HFF-Myc (cell line): Measurements from ENCODE around the gene GLUD2.
"Not testable (repeated sequence)": the region's sequence is repeated elsewhere in the genome, so short reads cannot be mapped to it uniquely, and the experiment has no call there.

Experiments
- DNase-seq: peaks from one replicate; pipeline ENCODE4 v3.0.0-alpha.2; 2011; ENCODE audit warnings: low read depth; ENCODE audit errors: extremely low read depth
- H3K4me3 ChIP-seq: replicated peaks from 2 replicates; pipeline ENCODE4 v1.5.1; 2011; ENCODE audit warnings: low read depth, mild to moderate bottlenecking, control low read depth, low read length
- TF ChIP-seq, protein P1 (sequence below): IDR thresholded peaks from 2 replicates; pipeline ENCODE4 v1.5.1; 2012; ENCODE audit warnings: mild to moderate bottlenecking, low read depth, low read length, control low read depth; ENCODE audit errors: missing control alignments

The GLUD2 gene

GRCh38 chrX:121036951-121037350 is 10.5 kb upstream of the GLUD2 start:
- TF ChIP-seq, protein P1, sequence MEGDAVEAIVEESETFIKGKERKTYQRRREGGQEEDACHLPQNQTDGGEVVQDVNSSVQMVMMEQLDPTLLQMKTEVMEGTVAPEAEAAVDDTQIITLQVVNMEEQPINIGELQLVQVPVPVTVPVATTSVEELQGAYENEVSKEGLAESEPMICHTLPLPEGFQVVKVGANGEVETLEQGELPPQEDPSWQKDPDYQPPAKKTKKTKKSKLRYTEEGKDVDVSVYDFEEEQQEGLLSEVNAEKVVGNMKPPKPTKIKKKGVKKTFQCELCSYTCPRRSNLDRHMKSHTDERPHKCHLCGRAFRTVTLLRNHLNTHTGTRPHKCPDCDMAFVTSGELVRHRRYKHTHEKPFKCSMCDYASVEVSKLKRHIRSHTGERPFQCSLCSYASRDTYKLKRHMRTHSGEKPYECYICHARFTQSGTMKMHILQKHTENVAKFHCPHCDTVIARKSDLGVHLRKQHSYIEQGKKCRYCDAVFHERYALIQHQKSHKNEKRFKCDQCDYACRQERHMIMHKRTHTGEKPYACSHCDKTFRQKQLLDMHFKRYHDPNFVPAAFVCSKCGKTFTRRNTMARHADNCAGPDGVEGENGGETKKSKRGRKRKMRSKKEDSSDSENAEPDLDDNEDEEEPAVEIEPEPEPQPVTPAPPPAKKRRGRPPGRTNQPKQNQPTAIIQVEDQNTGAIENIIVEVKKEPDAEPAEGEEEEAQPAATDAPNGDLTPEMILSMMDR = no peak
- H3K4me3 ChIP-seq = no peak overlapping the region
- no peak for DNase-seq

- DNase-seq = no peak
- TF ChIP-seq, protein P1 = no peak
- no peak overlapping the region for H3K4me3 ChIP-seq
These were observed 3.4 kb downstream of the GLUD2 start for GRCh38 chrX:121050781-121051180.

DNA sequence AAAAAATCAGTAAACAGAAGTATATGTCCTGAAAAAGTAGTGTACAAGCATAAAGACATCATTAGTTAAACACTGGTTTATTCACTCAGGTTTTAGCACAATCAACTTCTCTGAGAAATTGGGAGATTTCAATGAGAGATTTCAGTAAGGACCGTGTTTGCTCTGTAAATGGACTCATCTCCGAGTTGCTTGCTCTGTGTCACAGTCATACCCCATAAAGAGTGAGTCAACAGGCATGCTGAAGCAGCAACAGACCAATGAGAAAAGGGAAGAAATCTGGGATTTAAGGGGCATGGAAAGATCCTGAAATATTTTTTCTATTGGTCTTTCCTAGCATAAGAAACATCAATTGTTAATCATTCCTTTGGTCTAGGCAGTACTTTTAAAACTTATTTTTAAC is 4.7 kb downstream of the GLUD2 start:
- TF ChIP-seq, protein P1 = no peak
- no peak overlapping the region for H3K4me3 ChIP-seq
- DNase-seq = no peak

GRCh38 chrX:121062289-121062688 is 14.9 kb downstream of the GLUD2 start:
- TF ChIP-seq, protein P1 = no peak
- no peak overlapping the region for H3K4me3 ChIP-seq
- no peak for DNase-seq

DNA sequence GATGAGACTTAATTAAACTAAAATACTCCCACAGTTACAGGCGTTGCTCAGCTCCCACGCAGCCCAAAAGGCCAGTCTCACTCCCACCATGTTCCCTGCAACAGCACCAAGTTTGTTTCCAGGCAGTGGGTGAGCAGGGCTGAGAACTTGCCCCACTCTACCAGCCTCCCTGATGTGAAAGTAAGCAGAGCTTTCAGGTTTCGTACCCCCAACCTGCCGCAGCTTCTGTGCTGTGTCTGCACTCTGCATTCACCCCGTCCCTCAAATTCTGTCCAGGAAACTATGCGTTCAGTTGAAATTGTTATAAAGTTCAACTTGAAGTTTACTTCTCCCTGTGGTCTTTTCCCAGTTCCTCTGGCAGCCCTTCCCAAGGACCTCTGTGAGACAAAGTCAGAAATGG is 17.2 kb downstream of the GLUD2 start:
- no peak for DNase-seq
- TF ChIP-seq, protein P1 = no peak
- no peak overlapping the region for H3K4me3 ChIP-seq

- DNase-seq, H3K4me3 ChIP-seq: not testable (repeated sequence)
These were observed 36.8 kb downstream of the GLUD2 start for GRCh38 chrX:121084247-121084646.

DNA sequence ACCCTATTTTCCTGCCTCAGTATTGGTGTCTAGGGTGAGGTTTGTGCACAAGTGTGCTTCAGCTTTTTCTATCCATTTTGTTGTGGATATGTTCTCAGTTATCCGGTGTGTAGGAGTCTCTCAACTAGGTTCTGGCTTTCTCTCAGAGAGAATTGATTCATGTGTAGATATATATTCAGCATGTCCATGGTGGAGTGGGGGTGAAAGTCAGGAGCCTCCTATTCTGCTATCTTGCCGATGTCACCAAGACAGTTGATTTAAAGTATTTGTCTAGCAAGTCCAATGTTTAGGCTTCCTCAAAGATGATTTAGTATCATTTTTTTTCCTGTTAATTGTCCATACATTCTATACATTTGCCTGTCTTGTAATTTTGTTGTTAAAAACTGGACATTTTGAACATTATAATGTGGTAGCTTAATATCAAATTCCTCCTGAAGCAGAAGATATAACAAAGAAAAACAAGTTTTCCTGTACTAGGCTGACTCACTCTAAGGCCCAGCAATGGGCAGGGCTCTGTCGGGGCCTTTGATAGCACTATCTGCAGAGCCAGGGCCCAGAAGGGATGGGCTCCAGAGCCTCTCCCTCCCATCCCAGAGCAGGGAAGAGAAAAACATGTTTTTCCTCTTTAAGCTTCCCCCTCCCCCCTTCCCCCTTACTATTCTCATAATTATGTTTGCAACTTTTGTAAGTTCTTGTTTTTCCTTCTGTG is 37.6 kb downstream of the GLUD2 start:
- TF ChIP-seq, protein P1 = no peak
- H3K4me3 ChIP-seq = no peak overlapping the region
- DNase-seq = no peak
